ENCODE data around the gene NUP58.

The NUP58 gene

DNA sequence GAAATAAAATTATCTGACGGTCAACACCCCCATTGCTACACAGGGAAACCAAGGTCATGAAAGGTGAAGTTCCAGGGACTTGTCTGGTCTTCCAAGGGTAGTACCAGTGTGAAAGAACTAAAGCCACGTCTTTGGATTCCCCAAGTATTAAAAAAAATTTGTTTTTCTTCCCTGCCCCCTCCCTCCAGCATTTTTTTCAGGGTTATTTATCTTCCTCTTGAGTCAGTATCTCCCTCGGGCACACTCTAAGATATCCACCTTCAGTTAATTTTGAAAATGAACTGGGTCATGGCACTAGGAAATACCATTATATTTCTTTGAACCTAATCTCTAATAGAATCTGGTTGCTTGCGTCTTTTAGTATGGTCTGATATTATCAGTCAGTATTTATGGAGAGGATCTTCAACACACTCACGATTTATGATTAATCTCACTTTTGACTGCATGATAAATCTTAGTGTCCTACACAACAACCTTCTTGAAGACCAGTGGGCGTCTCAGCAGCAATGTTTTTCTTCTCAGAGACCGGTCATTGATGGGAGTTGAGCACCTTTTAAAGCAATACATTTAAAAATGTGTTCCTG lies 79.4 kb downstream of the NUP58 start:
- no peak overlapping the region for H3K4me3 ChIP-seq (ENCODE audit: low read depth, low read length)
- TF ChIP-seq, protein P1, sequence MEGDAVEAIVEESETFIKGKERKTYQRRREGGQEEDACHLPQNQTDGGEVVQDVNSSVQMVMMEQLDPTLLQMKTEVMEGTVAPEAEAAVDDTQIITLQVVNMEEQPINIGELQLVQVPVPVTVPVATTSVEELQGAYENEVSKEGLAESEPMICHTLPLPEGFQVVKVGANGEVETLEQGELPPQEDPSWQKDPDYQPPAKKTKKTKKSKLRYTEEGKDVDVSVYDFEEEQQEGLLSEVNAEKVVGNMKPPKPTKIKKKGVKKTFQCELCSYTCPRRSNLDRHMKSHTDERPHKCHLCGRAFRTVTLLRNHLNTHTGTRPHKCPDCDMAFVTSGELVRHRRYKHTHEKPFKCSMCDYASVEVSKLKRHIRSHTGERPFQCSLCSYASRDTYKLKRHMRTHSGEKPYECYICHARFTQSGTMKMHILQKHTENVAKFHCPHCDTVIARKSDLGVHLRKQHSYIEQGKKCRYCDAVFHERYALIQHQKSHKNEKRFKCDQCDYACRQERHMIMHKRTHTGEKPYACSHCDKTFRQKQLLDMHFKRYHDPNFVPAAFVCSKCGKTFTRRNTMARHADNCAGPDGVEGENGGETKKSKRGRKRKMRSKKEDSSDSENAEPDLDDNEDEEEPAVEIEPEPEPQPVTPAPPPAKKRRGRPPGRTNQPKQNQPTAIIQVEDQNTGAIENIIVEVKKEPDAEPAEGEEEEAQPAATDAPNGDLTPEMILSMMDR (IDR thresholded peaks at IDR 0.05; ENCODE audit: borderline replicate concordance, insufficient read depth, low read depth, low read length), result no peak

DNA sequence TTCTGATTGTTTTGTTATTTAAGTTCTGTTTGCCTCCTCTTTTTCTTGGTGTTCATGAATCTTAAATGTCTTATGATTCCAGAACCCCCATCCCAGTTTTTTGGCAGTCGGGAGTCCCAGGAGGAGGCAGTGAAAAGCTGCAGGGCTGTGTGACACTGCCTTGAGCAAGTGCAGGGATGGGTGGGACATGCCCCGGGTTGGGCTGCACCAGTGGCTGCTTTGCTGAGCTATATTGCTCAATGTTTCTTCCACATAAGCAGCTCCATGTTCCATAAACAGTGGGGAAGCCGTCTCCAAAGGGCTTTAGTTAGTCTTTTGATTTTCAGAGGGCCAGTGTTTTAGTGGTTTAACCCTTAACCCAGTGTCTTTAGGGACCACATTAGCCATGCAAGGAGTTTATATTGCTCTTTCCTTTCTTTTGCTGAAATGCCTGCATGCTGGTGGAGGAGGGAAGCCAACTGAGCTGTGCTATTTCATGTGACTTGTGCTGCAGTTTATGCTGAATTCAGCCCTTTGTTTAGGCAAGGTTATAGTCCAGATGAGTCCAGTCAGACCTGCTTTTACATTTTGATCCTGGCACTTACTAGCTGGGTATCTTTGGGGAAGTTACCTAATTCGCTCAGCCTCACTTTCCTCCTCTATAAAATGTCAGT lies 83.5 kb downstream of the NUP58 start:
- TF ChIP-seq, protein P1 (IDR thresholded peaks at IDR 0.05; ENCODE audit: borderline replicate concordance, insufficient read depth, low read depth, low read length), result no peak

DNA sequence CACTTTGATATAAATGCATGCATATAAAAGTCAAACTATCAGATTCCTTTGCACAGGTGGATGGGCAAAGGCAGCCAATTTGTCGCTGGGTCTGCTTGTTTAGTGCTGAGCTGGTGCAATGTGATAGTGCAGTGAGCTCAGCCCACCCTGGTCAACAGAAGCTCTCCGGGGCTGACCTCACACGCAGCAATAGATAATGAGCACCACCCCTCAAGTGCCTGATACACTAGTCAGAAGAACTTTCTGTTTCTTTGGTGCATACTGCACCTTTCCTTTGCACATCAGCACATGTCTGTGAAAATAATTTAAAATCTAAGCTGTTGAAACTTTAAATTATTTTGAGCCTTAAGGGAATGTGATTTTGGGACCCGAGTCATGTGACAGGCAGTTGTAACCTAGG lies 90.5 kb downstream of the NUP58 start:
- TF ChIP-seq, protein P1 (IDR thresholded peaks at IDR 0.05; ENCODE audit: borderline replicate concordance, insufficient read depth, low read depth, low read length), result no peak

More for the DNA sequence above, 83.5 kb downstream of the NUP58 start:
- no peak overlapping the region for H3K4me3 ChIP-seq (ENCODE audit: low read depth, low read length)

More for the DNA sequence above, 90.5 kb downstream of the NUP58 start:
- no peak overlapping the region for H3K4me3 ChIP-seq (ENCODE audit: low read depth, low read length)

Data from GM12875 (cell line).